Panc1 (cell line): ENCODE results near the gene IGSF3. TPM values are rescaled to one million over a fixed set of nuclear protein-coding genes. Genes with fewer than 3 reads are reported as not detected.
"Not testable (repeated sequence)": the region's sequence is repeated elsewhere in the genome, so short reads cannot be mapped to it uniquely, and the experiment has no call there.

ENCODE experiments used
- ATAC-seq: fragments of 200-7000 bp; cut with Tn5 transposase; 2 replicates; pipeline ENCODE4 v1.9.1; 2020; ENCODE audit warnings: mild to moderate bottlenecking, moderate library complexity
- BruUV-seq: library from RNA; stranded (reverse); fragments of 400-500 nt; replicated peaks from 2 replicates; lab custom pipeline; 2021; lab: Mats Ljungman, UMichigan
- CTCF ChIA-PET: fragments of 300-600 bp; sonication (Branson Sonifier 250); formaldehyde crosslinking; loops from one replicate; lab custom pipeline; 2022; ENCODE audit warnings: antibody characterized with exemption; lab: Charles Lee
- POLR2A ChIA-PET: fragments of 300-600 bp; sonication (Branson Sonifier 250); formaldehyde crosslinking; loops from one replicate; lab custom pipeline; 2022; ENCODE audit warnings: antibody characterized with exemption; lab: Charles Lee
- DNase-seq: peaks from one replicate; pipeline ENCODE4 v3.0.0-alpha.2; 2010; ENCODE audit warnings: low read depth, low spot score
- H3K27ac ChIP-seq: 2 replicates; pipeline ENCODE4 v1.5.1; 2011; ENCODE audit warnings: mild to moderate bottlenecking, low read length, inconsistent platforms
- H3K27me3 ChIP-seq: fragments of 200-500 bp; sonication (Bioruptor generic); 2 replicates; pipeline ENCODE4 v1.6.0; 2014; ENCODE audit warnings: low read length, inconsistent platforms; ENCODE audit not compliant: control insufficient read depth, insufficient read depth
- H3K36me3 ChIP-seq: fragments of 200-500 bp; sonication (Bioruptor generic); 2 replicates; pipeline ENCODE4 v1.5.1; 2014; ENCODE audit warnings: inconsistent platforms, mild to moderate bottlenecking, low read length, moderate library complexity; ENCODE audit not compliant: control insufficient read depth, insufficient read depth
- H3K4me1 ChIP-seq: 2 replicates; pipeline ENCODE4 v1.5.1; 2011; ENCODE audit warnings: inconsistent platforms, mild to moderate bottlenecking, low read length, moderate library complexity; ENCODE audit not compliant: control insufficient read depth, insufficient read depth
- H3K4me3 ChIP-seq, 2 experiments: 2 replicates each; pipeline ENCODE4 v1.5.1; 2011 to 2012; ENCODE audit warnings: low read depth in 2 of 2, low read length in 2 of 2, mild to moderate bottlenecking in 2 of 2, inconsistent platforms in 1 of 2, moderate library complexity in 1 of 2
- H3K9me3 ChIP-seq: fragments of 200-500 bp; sonication (Bioruptor generic); 2 replicates; pipeline ENCODE4 v1.5.1; 2014; ENCODE audit warnings: low read depth, mild to moderate bottlenecking, inconsistent platforms, low read length, moderate library complexity; ENCODE audit not compliant: control insufficient read depth, insufficient read depth
- CTCF ChIP-seq: fragments of 450-650 bp; IDR thresholded peaks from 2 replicates; pipeline ENCODE4 v1.5.1; 2017; ENCODE audit warnings: mild to moderate bottlenecking
- in situ Hi-C: cut with HindIII; loops from 2 replicates; pipeline ENCODE4 v1.10.0; 2016; ENCODE audit warnings: low sequenced_read_pairs, low pct_unique_long_range_greater_than_20kb
- intact Hi-C: fragments of 100-400 bp; cut with micrococcal nuclease; formaldehyde crosslinking; loops from one replicate; pipeline ENCODE4 v1.10.0; 2022; ENCODE audit not compliant: unreplicated experiment
- total RNA-seq: library from RNA; stranded (reverse); gene quantifications from one replicate; pipeline ENCODE4 v1.2.1, GENCODE V29; 2021; ENCODE audit not compliant: unreplicated experiment

IGSF3 gene
- total RNA-seq, 1 experiment from 2014 or later: 9.3 TPM

DNA sequence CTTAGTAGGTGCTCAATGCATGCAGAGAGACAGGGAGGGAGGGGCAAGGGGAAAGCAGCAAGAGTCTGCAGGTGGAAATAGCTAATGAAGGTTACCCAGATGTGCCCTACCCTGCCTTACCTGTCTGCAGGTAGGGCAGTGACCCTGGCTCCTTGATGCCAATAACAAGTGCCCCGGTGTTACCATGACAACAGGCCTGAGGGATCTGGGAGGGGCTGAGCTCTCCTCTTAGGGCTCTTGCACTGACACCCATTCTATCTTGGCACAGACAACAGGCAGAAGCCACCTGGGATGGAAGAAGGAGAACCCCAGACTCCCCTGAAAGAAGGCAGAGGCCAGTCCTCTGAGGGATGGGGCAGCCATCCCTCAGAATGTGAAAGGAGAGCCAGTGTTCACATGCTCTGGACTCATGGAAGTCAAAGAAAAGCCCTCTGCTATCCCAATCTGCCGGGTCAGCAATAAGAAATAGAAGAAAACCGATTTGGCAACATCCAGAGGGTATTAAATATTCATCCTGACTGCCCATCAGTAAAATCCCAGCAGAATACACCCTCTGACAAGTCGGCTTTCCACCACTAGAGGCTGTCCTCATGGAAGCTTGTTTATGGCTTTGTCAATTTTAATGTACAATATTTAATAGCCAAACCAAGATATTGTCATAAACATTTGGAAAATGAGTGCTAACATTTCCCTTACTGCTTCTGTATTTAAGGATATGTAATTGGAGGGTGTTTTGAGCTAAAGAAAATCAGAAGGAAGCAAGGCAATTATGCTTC, 72.3 kb downstream of the IGSF3 start:
- H3K4me3 ChIP-seq, in situ Hi-C loops, H3K4me1 ChIP-seq, POLR2A ChIA-PET, H3K36me3 ChIP-seq, intact Hi-C loops, H3K27ac ChIP-seq, H3K27me3 ChIP-seq, BruUV-seq, DNase-seq, H3K9me3 ChIP-seq: not testable (repeated sequence)
- CTCF ChIA-PET: interaction anchor here (0.6 to 1.8 kb wide), 3 partner anchors 21 to 955 kb away, joined by 3 to 11 read pairs (median 8); no protein-coding TSS in a partner anchor
- TF ChIP-seq CTCF: peak; percentile 16; the same call in 1 of the 2 replicates
- ATAC-seq: peak; percentile 77

DNA sequence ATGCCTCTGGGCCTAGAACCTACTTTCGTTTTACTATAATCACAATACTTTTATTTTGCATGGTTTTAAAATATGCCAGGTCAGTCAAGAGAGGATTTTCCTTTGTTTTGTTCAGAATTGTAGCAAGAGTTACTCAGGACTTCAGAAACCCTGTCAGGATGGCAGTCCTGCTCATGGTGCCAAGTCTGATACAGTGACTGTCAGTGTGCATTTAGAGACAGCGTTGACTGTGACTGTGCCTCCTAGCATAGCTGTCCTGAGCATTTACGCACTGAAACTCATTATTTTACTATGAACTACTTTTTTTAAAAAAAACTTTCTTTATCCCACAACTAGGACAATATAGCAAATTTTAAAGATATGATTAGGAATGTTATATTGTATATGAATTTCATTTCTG, 73.6 kb downstream of the IGSF3 start:
- DNase-seq, H3K27ac ChIP-seq, in situ Hi-C loops, H3K4me3 ChIP-seq, ATAC-seq, H3K36me3 ChIP-seq, intact Hi-C loops, H3K9me3 ChIP-seq, H3K4me1 ChIP-seq, CTCF ChIA-PET, POLR2A ChIA-PET, BruUV-seq, H3K27me3 ChIP-seq: not testable (repeated sequence)

- H3K27me3 ChIP-seq, H3K36me3 ChIP-seq, BruUV-seq, H3K4me3 ChIP-seq, POLR2A ChIA-PET, intact Hi-C loops, H3K27ac ChIP-seq, in situ Hi-C loops, H3K4me1 ChIP-seq, H3K9me3 ChIP-seq, CTCF ChIA-PET, DNase-seq, ATAC-seq: not testable (repeated sequence)
Observed at GRCh38 chr1:116593401-116593800, 74.1 kb downstream of the IGSF3 start.

GRCh38 chr1:116591951-116592605, 75.5 kb downstream of the IGSF3 start:
- H3K27ac ChIP-seq, intact Hi-C loops, H3K27me3 ChIP-seq, POLR2A ChIA-PET, CTCF ChIA-PET, DNase-seq, H3K9me3 ChIP-seq, H3K36me3 ChIP-seq, ATAC-seq, H3K4me1 ChIP-seq, in situ Hi-C loops, H3K4me3 ChIP-seq, BruUV-seq: not testable (repeated sequence)

GRCh38 chr1:116591006-116591950, 76.3 kb downstream of the IGSF3 start:
- ATAC-seq, H3K4me1 ChIP-seq, BruUV-seq, in situ Hi-C loops, H3K27ac ChIP-seq, intact Hi-C loops, DNase-seq, CTCF ChIA-PET, H3K4me3 ChIP-seq, H3K27me3 ChIP-seq, POLR2A ChIA-PET, H3K36me3 ChIP-seq, H3K9me3 ChIP-seq: not testable (repeated sequence)

DNA sequence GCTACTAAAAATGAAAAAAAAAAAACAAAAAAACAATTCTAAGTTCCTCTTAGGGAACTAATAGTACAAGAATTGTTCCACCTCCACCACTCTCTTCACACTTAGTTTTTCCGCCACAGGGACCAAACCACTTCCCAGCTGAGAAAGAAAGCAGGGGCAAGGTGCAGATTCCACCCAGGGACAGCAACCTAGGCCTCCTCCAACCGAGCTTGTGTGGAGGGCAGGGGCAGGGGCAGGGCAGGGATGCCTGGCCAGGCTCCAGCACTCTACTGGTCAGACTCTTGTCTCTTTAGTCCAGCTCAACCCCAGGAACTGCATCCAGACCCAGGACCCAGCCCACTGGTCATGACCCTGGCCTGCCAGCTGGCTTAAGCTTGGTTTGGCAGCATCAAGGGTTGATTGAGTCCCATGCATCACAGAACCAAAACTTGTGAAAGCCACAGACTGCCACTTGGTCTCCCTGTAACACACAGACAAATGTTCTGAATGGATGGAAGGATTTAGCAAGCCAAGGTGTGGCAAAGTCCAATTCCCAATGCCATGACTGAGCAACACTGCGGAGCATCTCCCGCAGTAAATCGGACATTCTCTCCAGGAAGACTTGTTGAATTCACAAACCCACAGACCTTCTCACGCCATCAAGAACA, 77.1 kb downstream of the IGSF3 start:
- H3K4me1 ChIP-seq, BruUV-seq, H3K4me3 ChIP-seq, in situ Hi-C loops, DNase-seq, H3K36me3 ChIP-seq, H3K27ac ChIP-seq, POLR2A ChIA-PET, H3K27me3 ChIP-seq, intact Hi-C loops, CTCF ChIA-PET, H3K9me3 ChIP-seq, ATAC-seq: not testable (repeated sequence)
